Epithelial cell of proximal tubule (primary cell): ENCODE data around the gene ACER3. TPM values are rescaled to one million over a fixed set of nuclear protein-coding genes. Genes with fewer than 3 reads are reported as not detected.

Experiments
- DNase-seq: peaks from one replicate; pipeline ENCODE4 v3.0.0-alpha.2; 2011; ENCODE audit warnings: low read depth
- H3K4me3 ChIP-seq: 2 replicates; pipeline ENCODE4 v1.5.1; 2011; ENCODE audit warnings: low read depth, mild to moderate bottlenecking, low read length
- CTCF ChIP-seq: conservative IDR thresholded peaks from 2 replicates; pipeline ENCODE4 v1.5.1; 2012; ENCODE audit warnings: low read depth, mild to moderate bottlenecking, low read length
- total RNA-seq: library from RNA; depleted of rRNA; stranded (reverse); fragments of >200 nt; gene quantifications from 2 replicates; pipeline ENCODE4 v1.2.3, GENCODE V29; 2015

The ACER3 gene
- total RNA-seq, 1 donor from 2014 or later, result 11.4 TPM

- no peak overlapping the region for H3K4me3 ChIP-seq
- no peak for DNase-seq
- TF ChIP-seq CTCF, result no peak
Measured at GRCh38 chr11:76939219-76939631, 78.5 kb downstream of the ACER3 start.

- TF ChIP-seq CTCF, result no peak
- no peak overlapping the region for H3K4me3 ChIP-seq
- no peak for DNase-seq
Measured at GRCh38 chr11:76944225-76944624, 83.5 kb downstream of the ACER3 start.

GRCh38 chr11:76946223-76946622 lies 85.5 kb downstream of the ACER3 start:
- DNase-seq, result no peak
- TF ChIP-seq CTCF, result no peak
- no peak overlapping the region for H3K4me3 ChIP-seq

- no peak for DNase-seq
- no peak overlapping the region for H3K4me3 ChIP-seq
- no peak for TF ChIP-seq CTCF
Measured at GRCh38 chr11:76947190-76947589, 86.5 kb downstream of the ACER3 start.

- no peak for DNase-seq
- no peak overlapping the region for H3K4me3 ChIP-seq
- TF ChIP-seq CTCF, result no peak
Measured at GRCh38 chr11:76947800-76948199, 87.1 kb downstream of the ACER3 start.

GRCh38 chr11:76955459-76956114 lies 94.9 kb downstream of the ACER3 start:
- no peak overlapping the region for H3K4me3 ChIP-seq
- DNase-seq, result no peak
- TF ChIP-seq CTCF, result no peak
